ENCODE data around the gene PROKR1. TPM values are rescaled to one million over a fixed set of nuclear protein-coding genes. Genes with fewer than 3 reads are reported as not detected.

The PROKR1 gene
- polyA plus RNA-seq, 1 donor (not counting 4 experiments of a cell fraction or from before 2014, with no cell fraction given), result not detected

GRCh38 chr2:68627615-68628014 is 15.8 kb upstream of the PROKR1 start:
- DNase-seq (ENCODE audit: low read depth, low spot score), result no peak
- Histone ChIP-seq H3K27me3 (ENCODE audit: control insufficient read depth, extremely low read depth, insufficient read depth, low read length) (peaks cover 3% of the 10 kb centered on the region), H3K27ac (ENCODE audit: control insufficient read depth, insufficient read depth, low read length) (no peak overlapping the region), H3K4me2 (ENCODE audit: control insufficient read depth, extremely low read depth, insufficient read depth, low read depth, low read length) (no peak overlapping the region), H3K9me3 (ENCODE audit: control insufficient read depth, low read depth, low read length) (no peaks in the 10 kb centered on the region), H4K20me1 (ENCODE audit: control insufficient read depth, extremely low read depth, insufficient read depth, low read length) (no peaks in the 10 kb centered on the region), H3K79me2 (ENCODE audit: control insufficient read depth, insufficient read depth, low read length) (no peaks in the 10 kb centered on the region), H3K9ac (ENCODE audit: control insufficient read depth, extremely low read depth, insufficient read depth, low read length) (no peak overlapping the region), H3K36me3 (ENCODE audit: control insufficient read depth in 2 of 2, extremely low read depth in 1 of 2, insufficient read depth in 2 of 2, low read length in 2 of 2) (no peaks in the 10 kb centered on the region), H2AFZ (ENCODE audit: control insufficient read depth, low read length) (no peak overlapping the region), H3K4me3 (ENCODE audit: control insufficient read depth in 2 of 3, extremely low read depth in 1 of 3, insufficient read depth in 2 of 3, low read depth in 1 of 3, low read length in 3 of 3) (no peak overlapping the region), H3K4me1 (ENCODE audit: control insufficient read depth, extremely low read depth, insufficient read depth, low read length) (no peaks in the 10 kb centered on the region), H3K9me1 (ENCODE audit: control insufficient read depth, extremely low read depth, insufficient read depth, low read length) (no peaks in the 10 kb centered on the region)
- TF ChIP-seq EZH2 (IDR thresholded peaks at IDR 0.05; ENCODE audit: low read length) (no peak), CTCF (optimal IDR thresholded peaks at IDR 0.05 in 1 of 3, IDR thresholded peaks at IDR 0.05 in 1 of 3, conservative IDR thresholded peaks at IDR 0.05 in 1 of 3; ENCODE audit: extremely low read depth in 1 of 3, insufficient read depth in 2 of 3, low read length in 3 of 3) (no peak)
- FAIRE-seq, result peak; percentile 13
- dilution Hi-C loops (cut with MboI; ENCODE audit: extremely low pct_ligation_motif_present, low sequenced_read_pairs), result no loop called here

DNA sequence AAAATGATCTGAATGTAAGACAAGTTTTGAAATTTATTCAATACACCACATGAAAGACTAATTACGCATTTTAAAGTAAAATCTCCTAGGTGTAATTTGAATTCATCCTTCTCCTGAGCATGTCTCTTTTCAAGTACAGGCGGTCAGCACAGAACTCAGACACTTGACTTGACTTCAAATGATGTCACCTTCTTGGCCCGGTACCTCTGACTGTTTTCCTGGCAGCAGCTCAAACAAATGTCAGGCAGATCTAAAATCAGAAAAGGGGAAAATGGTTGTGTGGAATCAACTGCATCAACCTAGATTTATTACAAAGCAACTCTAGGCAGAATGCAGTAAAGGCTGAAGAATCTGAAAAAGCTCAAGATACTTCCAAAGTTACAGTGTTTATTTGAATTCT is 11.4 kb upstream of the PROKR1 start:
- H3K9ac ChIP-seq (ENCODE audit: control insufficient read depth, extremely low read depth, insufficient read depth, low read length), result no peak overlapping the region
- TF ChIP-seq EZH2 (IDR thresholded peaks at IDR 0.05; ENCODE audit: low read length), result no peak
- TF ChIP-seq CTCF (optimal IDR thresholded peaks at IDR 0.05 in 1 of 3, IDR thresholded peaks at IDR 0.05 in 1 of 3, conservative IDR thresholded peaks at IDR 0.05 in 1 of 3; ENCODE audit: extremely low read depth in 1 of 3, insufficient read depth in 2 of 3, low read length in 3 of 3), result no peak
- H3K27ac ChIP-seq (ENCODE audit: control insufficient read depth, insufficient read depth, low read length), result no peak overlapping the region
- no peaks in the 10 kb centered on the region for H3K79me2 ChIP-seq (ENCODE audit: control insufficient read depth, insufficient read depth, low read length)
- no peak overlapping the region for H3K4me2 ChIP-seq (ENCODE audit: control insufficient read depth, extremely low read depth, insufficient read depth, low read depth, low read length)
- H3K9me3 ChIP-seq (ENCODE audit: control insufficient read depth, low read depth, low read length), result no peaks in the 10 kb centered on the region
- DNase-seq (ENCODE audit: low read depth, low spot score), result no peak
- no peaks in the 10 kb centered on the region for H3K9me1 ChIP-seq (ENCODE audit: control insufficient read depth, extremely low read depth, insufficient read depth, low read length)
- no peak overlapping the region for H3K4me3 ChIP-seq (ENCODE audit: control insufficient read depth in 2 of 3, extremely low read depth in 1 of 3, insufficient read depth in 2 of 3, low read depth in 1 of 3, low read length in 3 of 3)
- H3K36me3 ChIP-seq (ENCODE audit: control insufficient read depth in 2 of 2, extremely low read depth in 1 of 2, insufficient read depth in 2 of 2, low read length in 2 of 2), result no peaks in the 10 kb centered on the region
- H3K4me1 ChIP-seq (ENCODE audit: control insufficient read depth, extremely low read depth, insufficient read depth, low read length), result no peaks in the 10 kb centered on the region
- no peak for FAIRE-seq
- H3K27me3 ChIP-seq (ENCODE audit: control insufficient read depth, extremely low read depth, insufficient read depth, low read length), result peaks cover 3% of the 10 kb centered on the region
- H2AFZ ChIP-seq (ENCODE audit: control insufficient read depth, low read length), result no peak overlapping the region
- H4K20me1 ChIP-seq (ENCODE audit: control insufficient read depth, extremely low read depth, insufficient read depth, low read length), result no peaks in the 10 kb centered on the region
- dilution Hi-C loops (cut with MboI; ENCODE audit: extremely low pct_ligation_motif_present, low sequenced_read_pairs), result no loop called here
